T-helper 17 cell (primary cell): ENCODE measurements around the gene ZNF526. TPM values are rescaled to one million over a fixed set of nuclear protein-coding genes. Genes with fewer than 3 reads are reported as not detected.

Source experiments
- ATAC-seq: fragments of 150-1000 bp; cut with Tn5 transposase; 2 replicates; pipeline ENCODE4 v1.10.0; 2021; ENCODE audit warnings: mild to moderate bottlenecking, moderate library complexity
- DNase-seq, 3 donors: peaks; one replicate each; pipeline versions ENCODE4 v3.0.0 to v3.0.0-alpha.2; 2020 to 2021
- H3K9me3 ChIP-seq: one replicate; pipeline ENCODE4 v1.7.0; 2013; ENCODE audit warnings: low read length, mild to moderate bottlenecking; ENCODE audit not compliant: control insufficient read depth, poor library complexity, severe bottlenecking
- H3K27ac Mint-ChIP-seq: one replicate; pipeline ENCODE4 v1.8.0; 2022; ENCODE audit warnings: mild to moderate bottlenecking, moderate library complexity, mixed read lengths
- H3K27me3 Mint-ChIP-seq: one replicate; pipeline ENCODE4 v1.8.0; 2022; ENCODE audit warnings: mixed read lengths
- H3K36me3 Mint-ChIP-seq: one replicate; pipeline ENCODE4 v1.8.0; 2022; ENCODE audit warnings: low read depth, mixed read lengths
- H3K4me1 Mint-ChIP-seq: one replicate; pipeline ENCODE4 v1.8.0; 2022; ENCODE audit warnings: mild to moderate bottlenecking, mixed read lengths
- H3K4me3 Mint-ChIP-seq: one replicate; pipeline ENCODE4 v1.8.0; 2022; ENCODE audit warnings: mild to moderate bottlenecking, moderate library complexity, mixed read lengths
- total RNA-seq, 4 donors: library from RNA in 2 of 4; stranded (reverse) in 2 of 4; gene quantifications; one replicate each; pipeline ENCODE4 v1.2.3 and lab custom pipeline; 2022 to 2026

The ZNF526 gene
- total RNA-seq, 2 donors from 2014 or later, result 6.7 to 7.5 TPM

DNA sequence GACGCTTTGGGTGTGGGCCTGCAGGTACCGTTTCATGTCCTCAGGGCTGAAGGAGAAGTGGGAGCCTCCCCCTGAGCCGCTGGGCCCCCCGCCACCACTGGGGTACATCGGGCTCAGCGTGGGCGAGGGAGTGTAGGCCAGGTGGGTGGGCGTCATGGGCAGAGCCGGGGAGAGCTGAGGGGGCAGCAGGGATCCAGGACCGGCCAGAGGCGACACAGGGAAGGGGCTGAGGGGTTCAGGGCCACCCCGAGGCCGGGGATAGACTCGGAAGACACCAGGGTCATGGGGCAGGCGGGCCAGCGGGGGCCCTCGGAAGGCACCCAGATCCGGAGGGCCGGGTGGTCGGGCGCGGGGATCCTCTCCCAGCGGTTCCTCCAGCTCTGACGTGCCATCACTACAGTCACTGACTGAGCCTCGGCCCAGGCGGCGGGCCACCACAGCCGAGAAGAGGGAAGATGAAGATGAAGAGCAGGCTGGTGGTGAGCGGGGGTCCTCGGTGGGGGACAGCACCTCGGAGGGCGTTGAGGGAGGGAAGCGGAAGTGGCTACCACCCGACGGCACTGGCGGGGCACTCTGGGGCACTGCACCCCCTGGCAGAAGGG lies 29.1 kb downstream of the ZNF526 start:
- Mint-ChIP-seq H3K4me1 (peaks cover 29% of the 10 kb centered on the region), H3K27ac (peak overlapping the region; percentile 32), H3K4me3 (no peak overlapping the region), H3K36me3 (no peaks in the 10 kb centered on the region), H3K27me3 (no peaks in the 10 kb centered on the region)
- DNase-seq (no peak), ATAC-seq (no peak)
- no peaks in the 10 kb centered on the region for H3K9me3 ChIP-seq

DNA sequence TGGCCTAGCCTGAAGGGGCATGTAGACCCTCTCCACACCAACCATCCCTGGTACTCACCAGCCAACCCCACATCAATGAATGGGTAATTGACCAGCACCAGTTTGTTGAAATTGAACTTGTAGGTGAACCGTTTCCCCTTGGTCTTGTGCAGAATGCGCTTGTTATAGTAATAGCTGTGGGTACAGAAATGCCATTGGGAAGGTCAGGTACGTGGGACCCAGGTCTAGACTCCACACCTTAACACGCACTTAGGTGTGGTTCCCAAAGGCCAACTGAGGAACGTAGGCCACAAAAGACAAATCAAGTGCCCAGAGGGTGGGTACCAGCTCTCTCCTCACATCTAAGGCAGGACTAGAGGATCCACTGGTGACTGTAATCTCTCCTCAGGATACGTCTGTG lies 29.7 kb downstream of the ZNF526 start:
- Mint-ChIP-seq H3K4me3 (no peak overlapping the region), H3K36me3 (no peaks in the 10 kb centered on the region), H3K4me1 (peaks cover 25% of the 10 kb centered on the region), H3K27ac (peak overlapping the region; percentile 32), H3K27me3 (no peaks in the 10 kb centered on the region)
- no peak for DNase-seq
- H3K9me3 ChIP-seq, result no peaks in the 10 kb centered on the region
- no peak for ATAC-seq

DNA sequence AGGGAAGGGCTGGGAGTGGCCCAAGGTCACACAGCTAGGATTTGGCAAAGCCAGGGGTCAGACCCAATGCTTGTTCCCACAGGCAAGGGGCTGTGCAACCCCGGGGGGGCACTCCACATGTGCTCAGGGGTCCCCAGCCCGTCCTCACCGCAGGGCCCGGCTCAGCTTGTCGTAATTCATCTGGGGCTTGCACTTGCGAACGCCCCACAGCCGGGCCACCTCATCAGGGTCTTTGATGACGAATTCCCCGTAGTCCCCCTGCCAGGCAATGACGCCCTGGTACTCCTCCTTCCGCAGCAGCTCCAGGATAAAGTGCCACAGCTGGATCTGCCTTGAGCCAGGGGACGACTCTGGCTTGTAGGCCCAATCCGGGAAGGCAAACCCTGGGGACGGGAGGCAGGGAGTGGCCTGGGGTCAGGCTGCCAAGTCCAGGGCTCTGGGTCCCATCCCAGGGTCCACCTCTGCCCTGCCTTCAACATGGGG lies 30.1 kb downstream of the ZNF526 start:
- no peak for DNase-seq
- Mint-ChIP-seq H3K27me3 (no peaks in the 10 kb centered on the region), H3K27ac (peak overlapping the region; percentile 32), H3K4me3 (no peak overlapping the region), H3K36me3 (no peaks in the 10 kb centered on the region), H3K4me1 (peaks cover 20% of the 10 kb centered on the region)
- no peak for ATAC-seq
- H3K9me3 ChIP-seq, result no peaks in the 10 kb centered on the region

DNA sequence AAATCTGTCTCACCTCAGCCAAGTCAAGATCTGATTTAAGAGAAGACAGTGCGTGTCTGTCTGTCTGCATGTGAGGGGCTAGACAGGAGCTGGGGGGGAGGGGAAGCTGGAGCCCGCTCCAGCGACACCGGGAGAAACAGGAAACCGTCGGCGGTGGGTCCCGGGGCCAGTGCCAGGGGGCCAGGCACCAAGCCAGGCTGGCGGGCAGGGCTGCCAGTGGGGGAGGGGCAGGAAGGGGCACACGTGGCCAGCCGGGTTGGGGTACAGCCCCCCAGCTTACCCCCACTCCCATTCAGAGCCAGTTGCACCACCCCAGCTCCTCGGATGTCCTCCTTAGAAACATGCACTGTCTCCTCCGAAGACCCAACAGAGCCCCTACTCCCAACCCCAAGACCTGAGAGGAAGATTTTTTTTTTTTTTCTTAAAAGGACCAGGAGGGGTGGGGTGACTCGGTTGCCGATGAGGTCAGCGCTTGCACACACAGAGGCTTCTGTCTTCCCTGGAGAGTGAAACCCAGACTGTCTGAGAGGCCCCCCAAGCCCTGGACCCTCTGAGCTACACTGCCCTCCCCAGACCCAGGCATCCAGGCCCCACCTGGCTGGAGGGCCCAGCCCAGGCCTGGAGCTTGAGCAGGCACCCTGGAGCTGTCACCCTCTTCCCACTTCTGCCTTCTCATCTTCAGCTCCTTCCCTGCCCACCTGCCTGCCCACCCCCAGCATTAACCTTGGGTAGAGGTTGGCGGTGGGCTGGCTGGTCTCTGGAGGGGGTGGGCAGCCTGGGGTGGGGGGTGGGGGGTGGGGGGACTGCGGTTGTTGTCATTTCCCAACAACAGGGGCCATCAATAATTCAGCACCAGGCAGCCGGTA lies 30.8 kb downstream of the ZNF526 start:
- peaks cover 19% of the 10 kb centered on the region for H3K4me1 Mint-ChIP-seq
- no peak overlapping the region for H3K4me3 Mint-ChIP-seq
- no peaks in the 10 kb centered on the region for H3K27me3 Mint-ChIP-seq
- DNase-seq (no peak), ATAC-seq (no peak)
- H3K36me3 Mint-ChIP-seq, result no peaks in the 10 kb centered on the region
- no peaks in the 10 kb centered on the region for H3K9me3 ChIP-seq
- H3K27ac Mint-ChIP-seq, result peak overlapping the region; percentile 32

DNA sequence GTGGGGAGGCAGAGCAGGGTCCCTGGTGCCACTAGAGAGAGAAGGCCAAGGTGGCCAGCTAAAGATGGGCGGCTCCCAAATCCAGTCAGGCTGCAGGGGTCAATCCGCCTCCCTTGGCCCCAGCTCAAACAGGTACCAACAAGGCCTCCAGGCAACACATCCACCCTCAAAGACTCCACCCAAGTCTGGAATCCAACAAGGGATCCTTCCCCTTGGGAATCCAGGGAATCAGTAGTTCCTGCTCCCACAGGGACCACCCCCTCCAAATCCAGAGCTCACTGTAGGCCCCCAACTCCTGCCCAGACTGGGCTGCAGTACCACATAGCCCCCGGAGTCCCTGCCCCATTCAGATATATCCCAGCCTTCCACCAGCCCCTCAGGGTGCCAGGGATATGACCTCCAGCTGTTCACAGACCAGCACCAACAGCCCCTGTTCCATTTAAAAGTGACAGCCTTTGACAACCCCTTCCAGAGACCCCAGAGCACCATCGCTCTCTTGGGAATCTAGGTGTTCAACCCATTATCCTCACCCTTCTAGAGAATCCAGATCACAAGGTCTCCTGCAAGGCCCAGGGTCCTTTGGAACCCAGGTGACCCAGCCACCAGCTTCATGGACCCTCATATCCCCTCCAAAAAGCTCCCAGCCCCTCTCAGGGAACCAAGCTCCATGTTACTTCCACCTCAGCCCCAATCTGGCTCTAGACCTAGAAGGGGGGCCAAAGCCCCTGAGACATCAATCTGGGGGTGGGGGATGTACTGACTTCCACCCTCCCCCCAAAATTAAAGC lies 31.7 kb downstream of the ZNF526 start:
- Mint-ChIP-seq H3K36me3 (no peaks in the 10 kb centered on the region), H3K27ac (peak overlapping the region; percentile 94), H3K4me1 (peaks cover 24% of the 10 kb centered on the region), H3K4me3 (peak overlapping the region; percentile 59), H3K27me3 (no peaks in the 10 kb centered on the region)
- ATAC-seq (no peak), DNase-seq (no peak)
- H3K9me3 ChIP-seq, result no peaks in the 10 kb centered on the region

DNA sequence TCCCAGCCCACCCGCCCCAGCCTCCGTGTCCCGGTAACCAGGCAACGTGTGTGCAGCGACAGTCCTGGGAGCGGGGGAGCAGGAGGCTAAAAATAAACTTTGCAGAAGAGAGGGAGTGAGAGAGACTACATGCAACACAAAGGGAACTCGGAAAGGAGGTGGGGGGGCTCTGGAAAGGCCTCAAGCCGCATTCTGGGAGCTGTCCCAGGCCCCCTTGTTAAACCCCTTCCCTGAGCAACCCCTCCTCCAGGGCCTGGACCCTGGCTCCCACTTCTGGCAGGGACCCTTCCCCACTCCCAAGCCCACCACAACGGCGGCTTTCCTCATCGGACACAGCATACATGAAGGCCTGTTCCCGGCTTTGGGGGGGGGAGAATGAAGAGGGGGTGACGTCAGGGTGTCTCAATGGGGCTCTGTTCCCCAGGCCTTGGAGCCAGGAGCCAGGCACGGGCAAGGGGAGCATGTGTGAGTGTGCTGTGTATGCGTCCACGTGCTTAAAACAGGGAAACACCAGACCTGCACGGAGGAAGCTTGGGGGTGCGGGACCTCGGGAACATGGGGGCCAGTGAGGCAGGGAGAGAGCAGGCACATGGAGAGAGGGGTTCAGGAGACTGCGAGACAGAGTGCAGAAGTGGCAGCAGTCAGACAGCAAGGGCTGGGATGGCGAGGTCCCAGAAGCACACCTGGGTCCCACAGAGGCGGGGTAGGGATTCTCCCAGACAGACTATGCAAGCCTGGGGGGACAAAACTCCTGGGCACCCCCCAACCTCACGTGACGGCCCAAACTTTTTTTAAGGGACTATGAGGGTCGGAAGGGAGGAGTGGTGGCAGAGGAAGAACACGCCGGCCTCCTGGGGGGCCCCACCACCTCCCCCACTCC lies 32.5 kb downstream of the ZNF526 start:
- no peak for DNase-seq
- H3K27ac Mint-ChIP-seq, result peak overlapping the region; percentile 94

DNA sequence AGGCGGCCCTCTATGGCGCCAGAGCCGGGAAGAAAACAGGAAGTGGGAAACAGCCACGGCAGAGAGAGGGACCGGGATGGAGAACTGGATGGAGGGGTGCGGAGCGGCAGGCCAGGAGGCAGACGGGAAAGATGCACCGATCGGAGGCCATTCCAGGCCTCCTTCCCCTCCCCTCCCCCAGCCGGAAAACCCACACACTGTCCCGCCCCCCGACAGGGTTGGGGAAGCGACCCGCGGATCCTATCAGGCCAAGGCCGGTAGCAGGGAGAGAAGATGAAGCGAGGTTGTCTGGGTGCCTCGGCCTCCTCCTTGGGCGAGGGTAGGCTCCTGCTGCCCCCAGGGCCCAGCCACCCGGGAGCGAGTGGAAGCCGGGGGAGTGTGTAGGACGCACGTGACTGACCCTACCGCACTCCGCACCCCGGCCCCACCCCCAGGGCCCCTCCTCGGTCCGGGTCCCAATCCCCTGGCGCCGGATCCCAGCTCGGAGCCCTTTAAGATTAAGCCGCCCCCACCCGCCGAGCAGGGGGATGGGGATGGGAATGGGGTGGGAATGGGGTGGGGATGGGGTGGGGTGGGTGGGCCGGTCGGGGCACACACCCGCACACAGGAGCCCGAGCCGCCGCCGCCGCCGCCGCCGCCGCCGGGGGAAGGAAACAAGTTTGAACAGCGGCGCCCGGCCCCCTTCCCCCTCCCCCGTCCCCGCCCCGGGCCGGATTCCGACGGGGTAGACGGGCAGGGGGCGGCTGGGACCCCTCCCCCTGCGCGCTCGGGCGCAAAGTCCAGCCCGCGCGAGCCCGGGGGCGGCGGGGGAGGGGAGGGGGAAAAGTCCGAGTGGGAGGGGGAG lies 33.4 kb downstream of the ZNF526 start:
- H3K27me3 Mint-ChIP-seq, result no peaks in the 10 kb centered on the region

More for the DNA sequence above, 32.5 kb downstream of the ZNF526 start:
- no peaks in the 10 kb centered on the region for H3K9me3 ChIP-seq
- Mint-ChIP-seq H3K4me3 (peak overlapping the region; percentile 96), H3K36me3 (no peaks in the 10 kb centered on the region), H3K4me1 (peaks cover 22% of the 10 kb centered on the region), H3K27me3 (no peaks in the 10 kb centered on the region)
- ATAC-seq, result no peak

DNA sequence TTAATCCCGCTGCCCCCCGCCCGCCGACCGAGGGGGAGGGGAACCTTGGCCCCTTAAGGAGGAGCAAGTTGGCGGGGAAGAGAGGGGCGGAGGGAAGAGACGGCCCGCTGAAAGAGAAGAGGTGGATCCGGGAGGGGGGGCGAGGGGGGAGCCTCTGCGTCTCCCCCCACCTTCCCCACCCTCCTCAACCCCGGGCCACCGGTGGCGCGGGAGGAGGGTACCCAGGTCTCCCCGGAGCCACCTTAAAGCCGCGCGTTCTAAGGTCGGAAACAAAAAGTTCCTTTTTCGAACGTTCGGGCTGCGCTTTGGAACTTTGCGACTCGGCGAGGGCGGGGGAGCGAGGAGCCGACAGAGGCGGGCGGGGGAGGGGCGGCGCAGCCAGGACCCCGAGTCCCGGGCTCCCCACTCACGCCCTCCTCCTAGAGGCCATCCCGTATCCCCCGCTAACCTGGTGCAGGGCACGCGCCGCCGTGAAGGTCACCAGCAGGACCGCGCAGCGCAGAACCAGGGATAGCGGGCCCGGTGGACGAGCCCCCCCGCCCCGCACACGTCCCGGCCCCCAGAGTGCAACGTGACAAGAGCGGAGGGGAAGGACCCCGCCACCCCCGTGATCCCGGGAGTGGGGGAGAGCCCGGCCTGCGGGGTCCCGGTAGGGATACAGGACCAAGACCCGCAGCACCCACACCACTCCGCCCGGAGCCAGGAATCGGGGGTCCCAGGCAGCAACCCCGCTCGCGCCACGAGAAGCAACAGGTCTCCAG lies 34.2 kb downstream of the ZNF526 start:
- H3K9me3 ChIP-seq, result no peaks in the 10 kb centered on the region
- H3K36me3 Mint-ChIP-seq, result no peaks in the 10 kb centered on the region
- H3K4me1 Mint-ChIP-seq, result peaks cover 20% of the 10 kb centered on the region
- no peaks in the 10 kb centered on the region for H3K27me3 Mint-ChIP-seq
- DNase-seq (peak; percentile 63 to 67 (median 64)), ATAC-seq (peak; percentile 54)
- peak overlapping the region; percentile 86 for H3K4me3 Mint-ChIP-seq
- H3K27ac Mint-ChIP-seq, result no peak overlapping the region

More for the DNA sequence above, 33.4 kb downstream of the ZNF526 start:
- H3K36me3 Mint-ChIP-seq, result no peaks in the 10 kb centered on the region
- peak overlapping the region; percentile 96 for H3K4me3 Mint-ChIP-seq
- peak; percentile 37 to 63 (median 58) for DNase-seq
- ATAC-seq, result peak; percentile 32
- H3K27ac Mint-ChIP-seq, result peak overlapping the region; percentile 94
- no peaks in the 10 kb centered on the region for H3K9me3 ChIP-seq
- peaks cover 22% of the 10 kb centered on the region for H3K4me1 Mint-ChIP-seq

DNA sequence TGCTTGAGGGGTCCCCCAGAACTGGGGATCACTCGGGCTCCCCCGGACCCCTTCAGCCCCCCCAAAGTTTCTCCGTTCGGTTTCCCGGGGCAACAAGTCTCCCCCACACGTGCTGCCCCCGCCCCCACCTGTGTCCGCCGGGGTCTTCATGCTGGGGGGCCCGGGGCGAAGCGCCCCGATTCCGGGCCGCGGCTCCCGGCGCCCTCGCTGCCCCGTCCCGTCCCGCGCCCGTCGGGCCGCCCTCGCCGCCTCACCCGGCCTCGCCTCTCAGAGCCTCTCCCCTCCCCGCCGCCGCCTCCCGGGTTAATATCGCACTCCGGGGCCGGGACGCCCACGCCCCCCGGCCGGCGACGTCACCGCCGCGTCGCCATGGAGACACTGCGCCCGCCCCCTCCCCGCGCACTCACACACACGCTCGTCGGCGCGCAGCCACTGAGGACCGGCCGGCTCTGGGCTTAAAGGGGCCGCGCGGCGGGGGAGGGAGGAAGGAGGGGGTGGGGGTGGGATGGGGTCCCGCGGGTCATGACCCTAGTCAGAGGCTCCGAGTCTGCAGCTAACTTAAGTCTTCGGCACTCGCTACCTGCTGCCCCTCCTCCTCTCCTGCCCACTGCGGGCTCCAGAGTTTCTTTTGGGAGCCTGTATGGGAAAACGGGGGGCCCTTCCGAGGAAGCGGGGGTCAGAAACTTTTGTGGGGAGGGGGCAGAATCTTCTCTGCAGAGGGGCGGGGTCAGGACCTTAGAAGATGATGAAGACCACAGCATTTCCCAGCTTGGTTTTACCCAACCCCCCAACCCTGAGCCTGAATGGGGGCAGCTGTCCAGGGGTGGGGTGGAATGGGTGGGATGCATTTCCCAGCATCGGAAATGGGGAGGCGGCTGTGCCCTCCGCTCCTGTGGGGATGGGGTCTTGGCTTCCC lies 35.0 kb downstream of the ZNF526 start, which contains the start of gene ERF:
TSS of gene ERF (minus strand) at position 279 of the 916 bp plus-strand sequence. CDS start at position 150, 129 bp downstream.
- Mint-ChIP-seq H3K27me3 (no peaks in the 10 kb centered on the region), H3K36me3 (no peaks in the 10 kb centered on the region), H3K4me3 (peak within 1 kb of the TSS; percentile 86), H3K27ac (peak within 1 kb of the TSS; percentile 61), H3K4me1 (peaks cover 20% of the 10 kb centered on the region)
- H3K9me3 ChIP-seq, result no peaks in the 10 kb centered on the region
- ATAC-seq (peak; percentile 82), DNase-seq (peak; percentile 93 to 94 (median 93))
